SJCRH30 (cell line): ENCODE data around the gene GPR89A. TPM values are rescaled to one million over a fixed set of nuclear protein-coding genes. Genes with fewer than 3 reads are reported as not detected.
"Not testable (repeated sequence)": the region's sequence is repeated elsewhere in the genome, so short reads cannot be mapped to it uniquely, and the experiment has no call there.

Experiments used
- DNase-seq, 2 experiments: peaks; one replicate each; pipeline ENCODE4 v3.0.0-alpha.2; 2015 to 2020
- H3K27ac ChIP-seq: fragments of 250-450 bp; sonication (Bioruptor Pico); 2 replicates; pipeline ENCODE4 v1.5.1; 2020; ENCODE audit warnings: mild to moderate bottlenecking, moderate library complexity
- H3K27me3 ChIP-seq: fragments of 250-450 bp; sonication (Bioruptor Pico); 2 replicates; pipeline ENCODE4 v1.5.1; 2020; ENCODE audit warnings: mild to moderate bottlenecking, moderate library complexity
- H3K36me3 ChIP-seq: fragments of 250-450 bp; sonication (Bioruptor Pico); 2 replicates; pipeline ENCODE4 v1.5.1; 2020; ENCODE audit warnings: mild to moderate bottlenecking, moderate library complexity
- H3K4me1 ChIP-seq: fragments of 250-450 bp; sonication (Bioruptor Pico); 2 replicates; pipeline ENCODE4 v1.5.1; 2020; ENCODE audit warnings: mild to moderate bottlenecking, moderate library complexity
- H3K4me3 ChIP-seq: fragments of 250-450 bp; sonication (Bioruptor Pico); 2 replicates; pipeline ENCODE4 v1.5.1; 2020; ENCODE audit warnings: mild to moderate bottlenecking, moderate library complexity
- H3K9me3 ChIP-seq: fragments of 250-450 bp; sonication (Bioruptor Pico); replicated peaks from 2 replicates; pipeline ENCODE4 v1.5.1; 2020; ENCODE audit warnings: mild to moderate bottlenecking, moderate library complexity
- total RNA-seq: library from RNA; depleted of rRNA; stranded (reverse); fragments of >200 nt; shearing (Covaris generic); gene quantifications from 2 replicates; pipeline ENCODE4 v1.2.3, GENCODE V29; 2014; rRNA removed

The GPR89A gene
- total RNA-seq = 29.3 and 32.3 TPM in 2 replicates

DNA sequence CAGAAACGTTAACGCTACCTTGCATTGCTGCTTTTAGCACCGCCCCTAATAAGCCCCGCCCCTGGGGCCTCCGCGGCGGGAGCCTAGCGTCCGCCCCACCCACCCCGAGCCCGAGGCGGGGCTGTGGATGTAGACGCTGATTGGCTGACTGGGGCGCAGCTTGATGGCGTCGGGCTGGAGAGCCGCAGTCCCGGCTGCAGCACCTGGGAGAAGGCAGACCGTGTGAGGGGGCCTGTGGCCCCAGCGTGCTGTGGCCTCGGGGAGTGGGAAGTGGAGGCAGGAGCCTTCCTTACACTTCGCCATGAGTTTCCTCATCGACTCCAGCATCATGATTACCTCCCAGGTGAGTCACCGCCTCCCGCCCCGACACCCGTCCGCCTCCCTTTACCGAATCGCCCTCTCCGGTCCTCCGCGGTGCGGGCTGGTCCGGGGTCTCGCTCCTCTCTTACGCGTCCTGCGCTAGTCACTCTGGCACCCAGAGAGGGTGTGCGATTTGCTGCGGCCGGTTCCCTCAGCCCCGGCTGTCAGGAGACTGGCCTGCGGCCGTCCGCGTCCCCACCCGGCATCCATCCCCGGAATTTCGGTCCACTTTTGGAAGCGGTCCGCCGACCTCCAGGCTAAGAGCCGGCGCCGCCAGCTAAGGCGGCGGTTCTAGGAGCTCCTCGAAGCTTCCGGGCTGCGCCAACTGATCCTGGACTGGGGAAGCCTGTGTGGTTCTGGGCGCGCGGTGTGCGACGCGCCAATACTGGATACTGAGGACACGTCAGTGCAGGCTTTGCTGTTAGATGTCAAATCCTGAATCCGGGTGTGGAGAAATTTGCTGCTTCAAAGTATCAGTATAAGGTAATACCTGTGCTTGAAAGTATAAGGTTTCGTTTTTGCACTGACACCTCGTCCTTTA is at the start of gene GPR89A:
Gene GPR89A (plus strand): TSS at position 156 of the 901 bp plus-strand sequence. CDS start 146 bp downstream, at position 302.
- H3K36me3 ChIP-seq, H3K4me1 ChIP-seq, H3K27me3 ChIP-seq, H3K9me3 ChIP-seq: not testable (repeated sequence)
- Histone ChIP-seq H3K4me3 (peak within 1 kb of the TSS; percentile 97), H3K27ac (peak within 1 kb of the TSS; percentile 56)
- peak; percentile 92 to 93 for DNase-seq

DNA sequence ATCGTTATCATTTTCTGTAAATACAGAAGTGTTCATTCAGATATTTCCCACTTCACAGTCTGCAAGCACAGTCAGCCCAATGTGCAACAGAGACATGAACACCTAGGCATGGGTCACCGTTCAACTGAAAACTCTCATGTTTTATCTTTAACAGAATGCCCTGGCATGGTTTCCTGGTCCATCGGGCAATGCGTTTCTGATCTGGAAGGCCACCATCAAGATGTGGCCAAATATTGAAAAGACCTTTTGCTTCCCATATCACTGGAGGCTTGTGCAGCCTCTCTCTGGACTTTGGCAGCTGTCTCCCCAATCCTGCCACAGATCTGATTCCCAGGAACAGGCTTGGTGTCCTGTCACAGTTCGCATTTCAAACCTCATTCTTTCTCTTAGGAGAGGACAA is 21.0 kb upstream of the GPR89A start:
- DNase-seq, H3K27me3 ChIP-seq, H3K4me3 ChIP-seq, H3K36me3 ChIP-seq, H3K9me3 ChIP-seq, H3K27ac ChIP-seq, H3K4me1 ChIP-seq: not testable (repeated sequence)

DNA sequence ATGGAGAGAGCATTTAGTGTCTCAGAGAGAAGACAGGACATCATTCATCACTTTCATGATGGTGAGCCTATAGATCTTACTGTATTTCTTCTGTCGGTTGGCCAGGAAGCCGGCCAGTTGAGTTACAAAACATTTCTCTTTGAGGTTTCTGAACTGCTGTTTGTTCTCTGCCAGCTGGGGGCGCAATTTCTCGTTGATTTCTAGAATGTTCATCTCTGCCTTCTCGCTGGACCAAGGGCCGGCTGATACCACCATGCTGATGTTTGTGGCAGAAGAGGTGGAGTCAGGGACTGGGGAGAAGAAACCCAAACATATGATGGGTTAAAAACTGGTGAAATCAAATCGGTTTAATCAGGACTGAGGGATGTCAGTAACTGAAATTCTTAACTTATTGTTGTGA is 17.0 kb upstream of the GPR89A start:
- H3K27ac ChIP-seq, H3K4me3 ChIP-seq, H3K4me1 ChIP-seq, H3K9me3 ChIP-seq, H3K36me3 ChIP-seq, H3K27me3 ChIP-seq: not testable (repeated sequence)
- peak in 1 of 2 experiments; percentile 42 for DNase-seq

DNA sequence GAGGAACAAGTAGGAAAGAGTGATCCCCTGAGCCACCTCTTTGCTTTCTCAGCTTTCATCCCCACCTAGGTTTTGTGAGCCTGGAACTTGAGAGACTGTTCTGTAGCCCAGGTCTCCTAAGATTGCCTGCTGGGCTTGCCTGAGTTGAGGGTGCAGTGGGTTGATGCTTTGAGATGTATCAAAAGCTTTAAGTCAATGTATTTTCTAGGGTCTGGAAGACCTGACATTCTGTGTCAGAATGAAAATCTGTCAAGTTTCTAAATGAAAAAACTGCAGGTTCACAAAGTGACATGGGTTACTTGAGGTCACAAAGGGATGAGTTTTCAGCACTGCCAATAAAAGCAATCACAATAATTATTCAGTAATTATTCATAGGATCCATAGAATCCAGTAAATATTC is 15.4 kb upstream of the GPR89A start:
- not testable (repeated sequence) for H3K27me3 ChIP-seq, H3K4me3 ChIP-seq, DNase-seq, H3K9me3 ChIP-seq, H3K27ac ChIP-seq, H3K36me3 ChIP-seq, H3K4me1 ChIP-seq

DNA sequence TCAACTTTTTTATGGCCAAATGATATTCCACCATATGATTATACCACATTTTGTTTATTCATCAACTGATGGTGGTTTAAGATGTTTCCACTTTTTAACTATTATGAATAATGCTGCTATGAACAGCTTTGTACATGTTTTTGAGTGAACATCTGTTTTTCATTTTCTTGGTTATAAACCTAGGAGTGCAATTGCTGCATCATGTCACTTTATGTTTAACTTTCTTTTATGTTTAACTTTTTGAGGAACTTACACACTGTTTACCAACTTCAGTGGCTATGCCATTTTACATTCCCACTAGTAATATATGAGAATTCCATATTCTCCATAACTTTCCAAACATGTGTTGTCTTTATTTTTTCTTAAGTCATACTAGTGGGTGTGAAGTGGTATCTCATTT is 12.4 kb upstream of the GPR89A start:
- not testable (repeated sequence) for H3K36me3 ChIP-seq, H3K4me1 ChIP-seq, H3K9me3 ChIP-seq, H3K27me3 ChIP-seq, H3K4me3 ChIP-seq, DNase-seq, H3K27ac ChIP-seq

DNA sequence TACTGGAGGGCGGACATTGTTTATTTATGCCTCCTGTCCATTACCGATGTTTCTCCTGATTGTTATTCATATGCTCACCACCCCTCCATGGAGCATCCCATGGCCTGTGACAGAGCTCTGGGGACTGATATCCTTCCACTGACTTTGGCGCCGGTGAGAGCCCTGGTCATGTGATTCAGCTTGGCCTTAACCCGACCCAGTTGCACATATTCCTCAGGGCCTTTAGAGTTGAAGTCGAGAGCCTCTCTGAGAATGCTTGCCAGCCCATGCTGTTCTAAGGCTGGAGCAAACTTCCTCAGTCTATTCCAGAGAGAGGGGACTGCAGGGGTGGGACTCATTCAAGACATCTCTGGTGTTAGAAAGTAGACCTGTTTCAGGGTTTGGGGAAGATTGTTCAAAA is 11.6 kb upstream of the GPR89A start:
- not testable (repeated sequence) for DNase-seq, H3K4me1 ChIP-seq, H3K36me3 ChIP-seq, H3K9me3 ChIP-seq, H3K27ac ChIP-seq, H3K4me3 ChIP-seq, H3K27me3 ChIP-seq

DNA sequence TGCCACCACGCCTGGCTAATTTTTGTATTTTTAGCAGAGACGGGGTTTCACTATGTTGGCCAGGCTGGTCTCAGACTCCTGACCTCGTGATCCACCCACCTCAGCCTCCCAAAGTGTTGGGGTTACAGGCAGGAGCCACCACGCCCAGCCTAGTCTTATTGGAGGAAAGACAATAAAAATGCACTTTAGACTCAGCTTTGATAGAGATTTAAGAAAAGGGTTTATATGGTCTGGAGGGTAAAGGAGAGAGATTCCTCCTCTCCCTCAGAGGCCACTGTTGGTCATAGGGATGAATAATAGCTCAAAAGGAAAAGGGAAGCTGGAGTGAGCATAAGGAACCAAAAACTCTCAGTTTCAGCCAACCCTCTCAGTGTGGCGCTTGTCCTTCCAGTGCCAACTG is 8.4 kb upstream of the GPR89A start:
- not testable (repeated sequence) for H3K27me3 ChIP-seq, H3K36me3 ChIP-seq, H3K27ac ChIP-seq, H3K9me3 ChIP-seq, H3K4me1 ChIP-seq, H3K4me3 ChIP-seq, DNase-seq

DNA sequence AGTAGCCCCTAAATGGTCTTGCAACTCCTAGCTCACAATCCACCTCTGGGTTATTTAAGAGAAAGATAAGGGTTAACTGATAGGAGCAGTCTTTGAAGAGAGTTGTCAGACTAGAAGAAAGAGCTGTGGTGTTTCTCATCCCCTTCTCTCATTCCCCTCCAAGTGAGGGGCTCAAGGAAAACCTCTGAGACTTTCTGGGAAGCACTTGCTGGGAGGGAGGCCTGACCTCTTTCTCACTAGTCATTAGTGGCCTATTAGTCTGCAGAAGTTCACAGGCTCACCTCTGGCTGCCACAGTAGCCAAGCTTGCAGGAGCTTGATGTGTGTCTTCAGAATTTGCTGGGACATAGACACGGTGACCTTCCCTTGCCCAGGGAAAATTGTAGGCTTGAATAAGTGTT is 6.2 kb upstream of the GPR89A start:
- no peaks in the 10 kb centered on the region for H3K27me3 ChIP-seq
- DNase-seq = no peak
- no peak overlapping the region for H3K4me3 ChIP-seq
- H3K9me3 ChIP-seq = no peaks in the 10 kb centered on the region
- H3K36me3 ChIP-seq = no peaks in the 10 kb centered on the region
- no peaks in the 10 kb centered on the region for H3K4me1 ChIP-seq
- no peak overlapping the region for H3K27ac ChIP-seq

DNA sequence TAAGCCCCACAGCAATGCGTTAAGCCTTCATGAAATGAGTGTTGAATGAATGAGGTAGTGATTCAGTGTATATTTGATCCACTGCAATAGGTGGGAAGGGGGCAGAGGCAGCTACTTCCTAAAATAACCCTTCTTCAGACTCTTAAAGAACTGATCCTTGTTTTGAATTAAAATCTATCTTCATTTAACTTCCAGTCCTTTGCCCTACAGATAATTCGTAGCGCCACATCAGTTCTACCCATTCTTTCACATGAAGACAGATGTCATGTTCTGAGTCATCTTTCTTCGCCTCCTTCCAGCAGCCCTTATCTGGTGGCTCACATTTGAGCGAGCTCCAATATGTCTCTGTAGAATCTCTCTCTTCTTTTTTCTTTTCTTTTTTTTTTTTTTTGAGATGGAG is 948 bp upstream of the GPR89A start:
- not testable (repeated sequence) for H3K9me3 ChIP-seq, H3K36me3 ChIP-seq, H3K27ac ChIP-seq, H3K4me3 ChIP-seq, H3K27me3 ChIP-seq, H3K4me1 ChIP-seq, DNase-seq

DNA sequence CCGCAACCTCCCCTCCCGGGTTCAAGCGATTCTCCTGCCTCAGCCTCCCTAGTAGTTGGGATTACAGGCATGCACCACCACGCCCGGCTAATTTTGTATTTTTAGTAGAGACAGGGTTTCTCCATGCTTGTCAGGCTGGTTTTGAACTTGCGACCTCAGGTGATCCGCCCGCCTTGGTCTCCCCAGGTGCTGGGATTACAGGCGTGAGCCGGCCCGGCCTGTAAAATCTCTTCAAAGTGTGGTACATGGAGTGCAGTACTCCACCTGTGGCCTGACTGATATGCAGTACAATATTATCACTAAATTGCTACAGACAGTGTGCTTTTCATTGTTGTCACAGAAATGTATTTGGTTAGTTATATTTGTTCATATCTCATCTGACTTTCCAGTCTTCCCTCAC is 499 bp upstream of the GPR89A start:
- not testable (repeated sequence) for DNase-seq, H3K36me3 ChIP-seq, H3K9me3 ChIP-seq, H3K4me1 ChIP-seq, H3K27ac ChIP-seq, H3K27me3 ChIP-seq, H3K4me3 ChIP-seq

DNA sequence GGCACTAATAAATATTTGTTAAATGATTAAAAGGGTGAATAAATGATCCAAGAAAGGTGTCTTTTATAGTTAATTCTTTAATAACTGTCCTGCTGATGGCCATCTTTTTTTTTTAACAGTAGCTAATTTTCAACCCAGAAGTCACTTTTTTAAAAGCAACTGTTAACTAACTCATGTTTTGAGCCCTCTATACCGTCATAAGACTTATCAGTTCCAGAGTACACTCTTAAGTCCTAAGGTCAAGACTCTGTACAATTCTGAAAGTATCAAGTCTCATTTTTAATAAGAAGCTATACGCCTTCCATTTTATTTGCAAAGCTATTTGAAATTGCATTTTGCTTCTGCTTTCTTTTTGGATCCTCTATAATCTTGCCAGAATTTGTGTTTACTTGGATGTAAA is 3.0 kb downstream of the GPR89A start:
- not testable (repeated sequence) for H3K9me3 ChIP-seq, H3K27ac ChIP-seq, H3K4me3 ChIP-seq, DNase-seq, H3K4me1 ChIP-seq, H3K36me3 ChIP-seq, H3K27me3 ChIP-seq

DNA sequence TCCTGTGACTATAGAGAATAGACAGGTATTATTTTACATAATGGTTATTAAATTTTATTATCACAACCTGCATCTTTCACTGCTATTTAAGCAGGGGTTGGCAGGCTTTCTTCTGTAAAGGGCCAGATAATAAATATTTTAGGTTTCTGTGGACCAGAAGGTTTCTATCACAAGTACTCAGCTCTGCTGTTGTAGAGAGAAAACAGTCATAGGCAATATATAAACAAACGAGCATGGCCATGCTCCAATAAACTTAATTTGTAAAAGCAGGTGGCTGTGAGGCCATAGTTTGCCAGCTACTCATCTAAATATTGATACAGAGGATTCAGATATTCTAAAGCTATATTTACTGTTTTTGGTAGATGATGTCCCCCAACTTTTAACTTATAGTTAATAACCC is 12.3 kb downstream of the GPR89A start:
- not testable (repeated sequence) for H3K27ac ChIP-seq, H3K9me3 ChIP-seq, H3K27me3 ChIP-seq, H3K4me1 ChIP-seq, H3K36me3 ChIP-seq, DNase-seq, H3K4me3 ChIP-seq

DNA sequence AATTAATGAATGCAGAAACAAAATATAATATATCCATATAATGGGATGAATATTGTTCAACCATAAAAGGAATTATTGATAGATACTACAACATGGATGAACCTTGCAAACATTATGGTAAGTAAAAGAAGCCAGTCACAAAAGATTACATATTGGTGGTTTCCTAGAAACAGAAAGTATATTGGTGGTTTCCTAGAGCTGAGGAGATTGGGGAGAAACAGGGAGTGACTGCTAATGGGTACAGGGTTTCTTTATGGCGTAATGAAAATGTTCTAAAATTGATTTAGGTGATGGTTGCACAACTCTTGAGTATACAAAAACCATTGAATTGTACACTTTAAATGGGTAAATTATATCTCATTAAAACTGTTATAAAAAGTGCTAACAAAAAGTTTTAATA is 14.4 kb downstream of the GPR89A start:
- not testable (repeated sequence) for H3K36me3 ChIP-seq, DNase-seq, H3K4me3 ChIP-seq, H3K4me1 ChIP-seq, H3K27me3 ChIP-seq, H3K9me3 ChIP-seq, H3K27ac ChIP-seq

DNA sequence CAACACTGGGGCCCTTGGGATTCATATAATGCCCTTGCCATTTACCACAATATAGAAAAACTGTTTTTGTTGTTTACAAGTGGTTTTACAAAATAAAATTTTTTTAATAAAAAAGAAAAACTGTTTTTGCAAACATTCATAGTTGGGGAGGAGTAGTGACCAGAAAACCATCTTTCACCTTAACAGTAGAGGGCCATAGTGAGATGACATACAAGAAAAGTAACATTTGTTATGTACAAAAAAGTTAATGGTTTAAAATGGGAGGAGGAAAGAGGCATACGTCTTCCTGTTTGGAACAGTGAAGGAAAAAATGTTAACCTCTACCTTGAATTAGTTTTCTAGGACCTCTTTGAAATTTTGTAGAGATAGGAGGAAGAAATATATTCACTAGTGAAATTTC is 28.4 kb downstream of the GPR89A start:
- not testable (repeated sequence) for H3K9me3 ChIP-seq, H3K36me3 ChIP-seq, H3K4me3 ChIP-seq, H3K27me3 ChIP-seq, H3K4me1 ChIP-seq, DNase-seq, H3K27ac ChIP-seq

DNA sequence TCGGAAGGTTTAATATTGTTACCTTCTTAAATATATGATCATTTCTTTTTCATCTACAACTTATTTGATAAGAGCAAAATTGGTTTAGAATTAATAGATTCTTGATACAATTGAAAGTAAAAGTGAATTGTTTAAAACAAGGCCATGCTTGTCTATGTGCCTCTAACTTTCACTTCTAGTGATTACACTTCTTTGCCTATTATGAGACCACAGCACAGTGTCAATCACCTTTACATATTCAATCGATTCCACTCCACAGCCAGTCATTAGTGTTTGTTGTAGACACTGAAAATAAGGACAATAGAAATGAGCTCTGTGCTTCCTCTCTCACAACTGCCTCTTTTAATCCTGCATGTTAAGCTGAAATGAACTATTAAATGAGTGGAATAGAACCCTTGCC is 34.1 kb downstream of the GPR89A start:
- not testable (repeated sequence) for H3K27me3 ChIP-seq, H3K36me3 ChIP-seq, DNase-seq, H3K4me3 ChIP-seq, H3K27ac ChIP-seq, H3K9me3 ChIP-seq, H3K4me1 ChIP-seq

DNA sequence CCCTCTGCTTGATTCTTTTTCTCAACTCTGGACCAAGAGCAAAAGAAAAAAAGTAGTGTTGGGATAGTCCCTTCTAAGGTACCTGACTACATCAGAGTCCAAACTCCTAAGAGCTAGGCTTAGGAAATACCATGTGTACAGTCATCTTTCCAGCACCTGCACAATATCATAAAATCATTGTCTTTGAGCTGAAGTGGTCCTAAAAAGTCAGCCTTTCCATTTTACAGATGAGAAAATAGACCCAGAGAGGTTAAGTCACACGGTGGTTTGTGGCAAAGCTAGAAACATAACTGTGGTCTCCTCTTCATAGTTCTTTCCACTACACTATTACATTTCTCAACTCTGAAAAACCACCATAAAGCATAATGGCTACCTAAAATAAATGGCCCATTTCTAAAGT is 36.2 kb downstream of the GPR89A start:
- H3K27me3 ChIP-seq, H3K36me3 ChIP-seq, H3K4me1 ChIP-seq, H3K27ac ChIP-seq, DNase-seq, H3K4me3 ChIP-seq, H3K9me3 ChIP-seq: not testable (repeated sequence)
